SK-N-SH (cell line): ENCODE measurements around the gene PIP4K2A. TPM values are rescaled to one million over a fixed set of nuclear protein-coding genes. Genes with fewer than 3 reads are reported as not detected.

Experiments
- CTCF ChIA-PET: fragments of 300-600, 350-600 bp; formaldehyde crosslinking; extraction: SDS; loops from one replicate; lab custom pipeline; 2021; lab: Yijun Ruan, JAX
- POLR2A ChIA-PET: fragments of 350-600 bp; sonication (Branson Sonifier 250); formaldehyde crosslinking; extraction: SDS; loops from one replicate; lab custom pipeline; 2020; ENCODE audit warnings: antibody characterized with exemption, inconsistent platforms; lab: Yijun Ruan, JAX
- DNase-seq: peaks from one replicate; pipeline ENCODE4 v3.0.0; 2012
- H2AFZ ChIP-seq: fragments of 200-600 bp; sonication (generic); 2 replicates; pipeline ENCODE4 v1.8.1; 2016; ENCODE audit warnings: antibody characterized with exemption, mild to moderate bottlenecking, low read depth
- H3F3A ChIP-seq: fragments of 200-600 bp; sonication (generic); replicated peaks from 2 replicates; pipeline ENCODE3; 2016; ENCODE audit warnings: antibody characterized with exemption, mild to moderate bottlenecking; ENCODE audit not compliant: insufficient read depth
- H3K27ac ChIP-seq, 2 experiments: fragments of 200-500 bp in 1 of 2; fragments of 200-600 bp in 1 of 2; sonication (Bioruptor generic) in 1 of 2; sonication (generic), shearing (Covaris generic) in 1 of 2; 2 replicates each; pipeline versions ENCODE4 v1.5.1 to v1.6.1; 2014 to 2016; ENCODE audit warnings: low read depth in 2 of 2, inconsistent platforms in 1 of 2, low read length in 1 of 2, mild to moderate bottlenecking in 1 of 2, mixed read lengths in 1 of 2
- H3K27me3 ChIP-seq: fragments of 200-600 bp; sonication (generic), shearing (Covaris generic); 2 replicates; pipeline ENCODE4 v1.6.1; 2016; ENCODE audit warnings: mixed run types; ENCODE audit not compliant: insufficient read depth
- H3K36me3 ChIP-seq, 2 experiments: fragments of 200-500 bp in 1 of 2; fragments of 200-600 bp in 1 of 2; sonication (Bioruptor generic) in 1 of 2; sonication (generic) in 1 of 2; replicated peaks in 1 of 2; 2 replicates each; pipeline versions ENCODE3 to v1.5.1; 2014 to 2016; ENCODE audit warnings: low read length in 1 of 2, mild to moderate bottlenecking in 1 of 2; ENCODE audit not compliant: insufficient read depth in 2 of 2, control insufficient read depth in 1 of 2
- H3K4me1 ChIP-seq, 2 experiments: fragments of 200-500 bp in 1 of 2; fragments of 200-600 bp in 1 of 2; sonication (Bioruptor generic) in 1 of 2; sonication (generic), shearing (Covaris generic) in 1 of 2; 2 replicates each; pipeline versions ENCODE4 v1.5.1 to v1.6.1; 2014 to 2016; ENCODE audit warnings: low read depth in 1 of 2, low read length in 1 of 2, mixed run types in 1 of 2; ENCODE audit not compliant: insufficient read depth in 2 of 2, control insufficient read depth in 1 of 2
- H3K4me2 ChIP-seq: fragments of 200-600 bp; sonication (generic), shearing (Covaris generic); 2 replicates; pipeline ENCODE4 v1.6.1; 2017; ENCODE audit warnings: mixed run types
- H3K4me3 ChIP-seq, 2 experiments: fragments of 200-500 bp in 1 of 2; fragments of 200-600 bp in 1 of 2; sonication (Bioruptor generic) in 1 of 2; sonication (generic), shearing (Covaris generic) in 1 of 2; 2 replicates each; pipeline versions ENCODE4 v1.5.1 to v1.8.1; 2014 to 2016; ENCODE audit warnings: low read depth in 2 of 2, inconsistent platforms in 1 of 2, low read length in 1 of 2, mild to moderate bottlenecking in 1 of 2, mixed read lengths in 1 of 2, moderate library complexity in 1 of 2
- H3K79me2 ChIP-seq: fragments of 200-600 bp; sonication (generic); 2 replicates; pipeline ENCODE4 v1.8.1; 2017; ENCODE audit warnings: mild to moderate bottlenecking; ENCODE audit not compliant: insufficient read depth
- H3K9ac ChIP-seq: fragments of 200-600 bp; sonication (generic); 2 replicates; pipeline ENCODE4 v1.6.1; 2017; ENCODE audit warnings: mixed run types
- H3K9me2 ChIP-seq: fragments of 200-600 bp; sonication (generic); 2 replicates; pipeline ENCODE4 v1.6.1; 2017; ENCODE audit warnings: mixed run types
- H3K9me3 ChIP-seq: fragments of 200-600 bp; sonication (generic); 2 replicates; pipeline ENCODE4 v1.6.1; 2017; ENCODE audit warnings: mixed run types, mild to moderate bottlenecking, moderate library complexity
- H4K20me1 ChIP-seq: fragments of 200-600 bp; sonication (generic); 2 replicates; pipeline ENCODE4 v1.6.1; 2017; ENCODE audit warnings: mild to moderate bottlenecking, mixed run types; ENCODE audit not compliant: insufficient read depth
- EP300 ChIP-seq, 2 experiments: IDR thresholded peaks; 2 replicates each; pipeline versions ENCODE4 v1.4.0 to v1.6.1; 2012; ENCODE audit warnings: borderline replicate concordance in 1 of 2, low read depth in 1 of 2, low read length in 1 of 2
- FOXJ3 ChIP-seq: sonication (generic); formaldehyde crosslinking; IDR thresholded peaks from 2 replicates; pipeline ENCODE4 v1.5.1; 2020; ENCODE audit warnings: mild to moderate bottlenecking, missing genetic modification reagents
- FOXM1 ChIP-seq: IDR thresholded peaks from 2 replicates; pipeline ENCODE4 v1.4.0; 2012; ENCODE audit warnings: low read depth, mild to moderate bottlenecking
- GABPA ChIP-seq: IDR thresholded peaks from 2 replicates; pipeline ENCODE4 v1.4.0; 2012; ENCODE audit warnings: low read depth, mild to moderate bottlenecking
- NFIC ChIP-seq: IDR thresholded peaks from 2 replicates; pipeline ENCODE4 v1.4.0; 2012; ENCODE audit warnings: borderline replicate concordance
- POLR2AphosphoS5 ChIP-seq: IDR thresholded peaks from 2 replicates; pipeline ENCODE4 v1.6.1; 2012; ENCODE audit warnings: low read depth, low read length
- RAD21 ChIP-seq: IDR thresholded peaks from 2 replicates; pipeline ENCODE4 v1.6.1; 2012; ENCODE audit warnings: mild to moderate bottlenecking, low read length
- RCOR1 ChIP-seq: fragments of 150-350 bp; IDR thresholded peaks from 2 replicates; pipeline ENCODE4 v1.6.1; 2017; ENCODE audit warnings: antibody characterized with exemption, low read length
- RXRA ChIP-seq: IDR thresholded peaks from 2 replicates; pipeline ENCODE4 v1.4.0; 2012; ENCODE audit warnings: low read depth, mild to moderate bottlenecking, borderline replicate concordance
- YY1 ChIP-seq: IDR thresholded peaks from 2 replicates; pipeline ENCODE4 v1.4.0; 2012; ENCODE audit warnings: low read depth, mild to moderate bottlenecking
- WGBS: methylation state at CpG from one replicate; pipeline ENCODE4 v1.1.6; 2017; ENCODE audit warnings: low lambda C conversion rate; 5-methylcytosine and 5-hydroxymethylcytosine counted together
- polyA plus RNA-seq, 3 experiments: library from polyadenylated mRNA; depleted of rRNA; stranded (reverse); fragments of >200 nt; gene quantifications; 2 replicates each; pipeline ENCODE4 v1.2.3, GENCODE V29; 2012
- TF ChIP-seq, protein P1 (sequence below): fragments of 150-350 bp; IDR thresholded peaks from 2 replicates; pipeline ENCODE4 v1.6.1; 2016; ENCODE audit warnings: mild to moderate bottlenecking, low read depth, low read length
- TF ChIP-seq, protein P2 (sequence below): IDR thresholded peaks from 2 replicates; pipeline ENCODE4; 2012

PIP4K2A gene
- polyA plus RNA-seq, 1 of the 3 experiments (the other 2 are of a cell fraction): 10.8 TPM

DNA sequence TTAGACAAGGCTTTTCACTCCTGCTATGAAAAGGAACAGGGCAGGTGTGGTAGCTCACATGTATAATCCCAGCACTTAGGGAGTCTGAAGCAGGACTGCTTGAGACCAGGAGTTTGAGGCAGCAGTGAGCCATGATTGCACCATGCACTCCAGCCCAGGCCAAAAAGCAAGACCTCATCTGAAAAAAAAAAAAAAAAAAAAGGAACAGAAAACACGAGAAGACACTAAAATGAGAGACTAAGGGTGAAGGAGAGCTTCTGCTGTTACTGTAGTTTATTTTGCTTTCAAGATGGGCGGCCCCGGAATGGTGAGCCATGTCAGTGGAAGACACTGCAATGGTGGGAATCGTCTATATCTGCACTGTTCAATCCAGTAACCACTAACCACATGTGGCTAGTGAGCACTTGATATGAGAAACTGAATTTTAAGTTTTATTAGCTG lies 9.9 kb downstream of the PIP4K2A start:
- H3K4me1 ChIP-seq: no peaks in the 10 kb centered on the region; a peak in 1 of 4 replicates
- TF ChIP-seq RXRA (no peak), NFIC (no peak), GABPA (no peak)
- TF ChIP-seq, protein P1, sequence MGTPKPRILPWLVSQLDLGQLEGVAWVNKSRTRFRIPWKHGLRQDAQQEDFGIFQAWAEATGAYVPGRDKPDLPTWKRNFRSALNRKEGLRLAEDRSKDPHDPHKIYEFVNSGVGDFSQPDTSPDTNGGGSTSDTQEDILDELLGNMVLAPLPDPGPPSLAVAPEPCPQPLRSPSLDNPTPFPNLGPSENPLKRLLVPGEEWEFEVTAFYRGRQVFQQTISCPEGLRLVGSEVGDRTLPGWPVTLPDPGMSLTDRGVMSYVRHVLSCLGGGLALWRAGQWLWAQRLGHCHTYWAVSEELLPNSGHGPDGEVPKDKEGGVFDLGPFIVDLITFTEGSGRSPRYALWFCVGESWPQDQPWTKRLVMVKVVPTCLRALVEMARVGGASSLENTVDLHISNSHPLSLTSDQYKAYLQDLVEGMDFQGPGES: no peak
- H3K79me2 ChIP-seq: peaks cover 94% of the 10 kb centered on the region
- H3K27me3 ChIP-seq: no peaks in the 10 kb centered on the region
- DNase-seq: no peak
- H2AFZ ChIP-seq: no peak overlapping the region
- 91% methylated on average over 4 of the region's 4 CpGs for WGBS
- ChIA-PET POLR2A (no interaction called here), CTCF (interaction anchor here (0.6 kb wide), 1 partner anchor 284 kb away, joined by 3 read pairs; no protein-coding TSS in a partner anchor)
- no peaks in the 10 kb centered on the region for H3K9me3 ChIP-seq
- H3K9ac ChIP-seq: no peak overlapping the region
- no peaks in the 10 kb centered on the region for H3K36me3 ChIP-seq
- H3K4me2 ChIP-seq: no peak overlapping the region
- H4K20me1 ChIP-seq: peaks cover 77% of the 10 kb centered on the region
- H3K4me3 ChIP-seq: no peak overlapping the region
- no peaks in the 10 kb centered on the region for H3F3A ChIP-seq
- no peaks in the 10 kb centered on the region for H3K9me2 ChIP-seq
- H3K27ac ChIP-seq: no peak overlapping the region

DNA sequence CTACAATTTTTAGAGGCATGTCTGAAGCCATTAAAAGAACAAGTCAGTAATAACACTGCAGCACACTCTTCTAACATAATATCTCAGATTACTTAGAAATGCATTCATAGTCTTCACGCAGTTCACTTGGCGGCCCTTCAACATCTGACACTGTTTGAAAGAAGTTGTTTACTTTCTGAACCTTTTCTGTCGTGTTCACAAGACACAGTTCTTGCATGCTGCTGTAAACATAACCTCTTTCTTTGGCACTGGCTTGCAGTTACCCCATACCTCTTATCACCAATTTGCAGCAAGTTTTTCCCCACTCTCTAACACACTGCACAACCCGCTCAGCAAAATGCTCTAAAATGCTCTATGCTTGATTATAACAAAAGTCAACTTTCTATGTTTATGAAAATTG lies 12.0 kb downstream of the PIP4K2A start:
- WGBS: 99% methylated on average over 4 of the region's 4 CpGs
- Histone ChIP-seq H3K9me3 (no peaks in the 10 kb centered on the region), H3F3A (no peaks in the 10 kb centered on the region), H3K27me3 (no peaks in the 10 kb centered on the region), H2AFZ (no peak overlapping the region), H3K27ac (no peak overlapping the region), H3K79me2 (peaks cover 92% of the 10 kb centered on the region), H3K4me3 (no peak overlapping the region), H3K9ac (no peak overlapping the region), H3K36me3 (no peaks in the 10 kb centered on the region), H4K20me1 (peaks cover 70% of the 10 kb centered on the region), H3K4me1 (no peaks in the 10 kb centered on the region; a peak in 1 of 4 replicates), H3K4me2 (no peak overlapping the region), H3K9me2 (no peaks in the 10 kb centered on the region)
- DNase-seq: no peak
- ChIA-PET POLR2A (no interaction called here), CTCF (no interaction called here)
- no peak for TF ChIP-seq EP300 (IDR thresholded peaks at IDR 0.05; ENCODE audit: borderline replicate concordance in 1 of 2, low read depth in 1 of 2, low read length in 1 of 2)
- TF ChIP-seq, protein P2, sequence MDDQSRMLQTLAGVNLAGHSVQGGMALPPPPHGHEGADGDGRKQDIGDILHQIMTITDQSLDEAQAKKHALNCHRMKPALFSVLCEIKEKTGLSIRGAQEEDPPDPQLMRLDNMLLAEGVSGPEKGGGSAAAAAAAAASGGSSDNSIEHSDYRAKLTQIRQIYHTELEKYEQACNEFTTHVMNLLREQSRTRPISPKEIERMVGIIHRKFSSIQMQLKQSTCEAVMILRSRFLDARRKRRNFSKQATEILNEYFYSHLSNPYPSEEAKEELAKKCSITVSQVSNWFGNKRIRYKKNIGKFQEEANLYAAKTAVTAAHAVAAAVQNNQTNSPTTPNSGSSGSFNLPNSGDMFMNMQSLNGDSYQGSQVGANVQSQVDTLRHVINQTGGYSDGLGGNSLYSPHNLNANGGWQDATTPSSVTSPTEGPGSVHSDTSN: no peak
- TF ChIP-seq GABPA: no peak
- no peak for TF ChIP-seq RCOR1
- no peak for TF ChIP-seq YY1
- TF ChIP-seq FOXJ3 (CRISPR knock-in tag): no peak
- no peak for TF ChIP-seq RAD21
- TF ChIP-seq RXRA: no peak
- no peak for TF ChIP-seq POLR2AphosphoS5
- TF ChIP-seq FOXM1: no peak
